Spleen (tissue), 11 donors: ENCODE results near the gene MAN1B1. TPM values are rescaled to one million over a fixed set of nuclear protein-coding genes. Genes with fewer than 3 reads are reported as not detected.
"Not testable (repeated sequence)": the region's sequence is repeated elsewhere in the genome, so short reads cannot be mapped to it uniquely, and the experiment has no call there.

ENCODE experiments used
- DNase-seq: peaks from one replicate; pipeline ENCODE4 v3.0.0-alpha.2; 2020
- H3K27ac ChIP-seq, 8 donors: fragments of 200-600 bp; sonication (generic) in 7 of 8; 1 replicate in 4 of 8; 2 replicates in 4 of 8; pipeline versions ENCODE4 v1.5.0 to v1.8.0; 2016 to 2021; ENCODE audit warnings: inconsistent platforms in 4 of 8, mild to moderate bottlenecking in 4 of 8, moderate library complexity in 1 of 8
- H3K27me3 ChIP-seq, 7 donors: fragments of 200-600 bp; sonication (generic) in 6 of 7; replicated peaks in 1 of 7; 1 replicate in 4 of 7; 2 replicates in 3 of 7; pipeline versions ENCODE4 v1.5.0 to v1.8.0; 2016 to 2021; ENCODE audit warnings: inconsistent platforms in 3 of 7, mild to moderate bottlenecking in 1 of 7
- H3K36me3 ChIP-seq, 6 donors: fragments of 200-600 bp; sonication (generic) in 5 of 6; 1 replicate in 4 of 6; 2 replicates in 2 of 6; pipeline versions ENCODE4 v1.5.0 to v1.8.0; 2016 to 2021; ENCODE audit warnings: inconsistent platforms in 2 of 6
- H3K4me1 ChIP-seq, 6 donors: fragments of 200-600 bp; sonication (generic) in 5 of 6; 1 replicate in 3 of 6; 2 replicates in 3 of 6; pipeline versions ENCODE4 v1.5.0 to v1.8.0; 2016 to 2021; ENCODE audit warnings: inconsistent platforms in 3 of 6
- H3K4me3 ChIP-seq, 8 donors: fragments of 200-600 bp; sonication (generic) in 7 of 8; 1 replicate in 4 of 8; 2 replicates in 4 of 8; pipeline versions ENCODE4 v1.5.0 to v1.8.0; 2016 to 2021; ENCODE audit warnings: inconsistent platforms in 4 of 8, mild to moderate bottlenecking in 4 of 8, moderate library complexity in 2 of 8
- H3K9me3 ChIP-seq, 8 donors: fragments of 200-600 bp; sonication (generic) in 7 of 8; 1 replicate in 4 of 8; 2 replicates in 4 of 8; pipeline versions ENCODE4 v1.5.0 to v1.8.0; 2016 to 2021; ENCODE audit warnings: inconsistent platforms in 4 of 8
- POLR2A ChIP-seq, 3 donors: fragments of 450-650 bp; IDR thresholded peaks; one replicate each; pipeline ENCODE4 v1.5.1; 2017; ENCODE audit warnings: antibody characterized with exemption in 3 of 3, mild to moderate bottlenecking in 1 of 3
- POLR2AphosphoS5 ChIP-seq, 3 donors: sonication (generic); formaldehyde crosslinking; IDR thresholded peaks; one replicate each; pipeline ENCODE4 v1.5.1; 2017; ENCODE audit warnings: antibody characterized with exemption in 3 of 3
- WGBS, 5 donors: extraction: QIAGEN DNeasy Blood & Tissue Kit in 3 of 5; methylation state at CpG; one replicate each; pipeline versions ENCODE4 v1.1.5 to v1.1.7; 2013 to 2018; 5-methylcytosine and 5-hydroxymethylcytosine counted together
- intact Hi-C: fragments of 100-400 bp; cut with DNase I; formaldehyde crosslinking; loops from one replicate; pipeline ENCODE4 v1.15.0; 2023; ENCODE audit warnings: low total_unique reads
- polyA plus RNA-seq, 3 donors: library from polyadenylated mRNA; stranded (reverse); fragments of 200-250 nt; gene quantifications; one replicate each; pipeline ENCODE4 v1.2.1, GENCODE V29; 2013
- total RNA-seq, 7 donors: library from RNA; depleted of rRNA in 3 of 7; stranded (reverse); fragments of >200 nt in 3 of 7; fragmentation: NEBNext Ultra II Directional in 4 of 7; extraction: Animal tissue kit (Norgen Biotek cat#: 25700) in 4 of 7; gene quantifications; one replicate each; pipeline versions ENCODE4 v1.1.0 to v1.2.1, GENCODE V29; 2016 to 2021
- TF ChIP-seq, protein P1 (sequence below), 11 experiments: fragments of 200-600 bp in 7 of 11; fragments of 450-650 bp in 4 of 11; sonication (generic) in 4 of 11; IDR thresholded peaks in 8 of 11; conservative IDR thresholded peaks in 3 of 11; 1 replicate in 7 of 11; 2 replicates in 4 of 11; pipeline versions ENCODE4 v1.4.0 to v1.8.0; 2016 to 2021; ENCODE audit warnings: antibody characterized with exemption in 11 of 11, inconsistent platforms in 4 of 11, mild to moderate bottlenecking in 1 of 11
- donor health status: healthy with polysubstance abuse.
- donor health status: DM: no; HTN: no; CAD: no; lungs with moderate emphysema.
- donor health status: DM: no; HTN: no; CAD: no.
- donor health status: Bipolar disorder and iron deficiency.
- donor health status: healthy.
- donor health status: DM: no; HTN: no; CAD: no.
- donor health status: DM: yes; HTN: yes; CAD: no.

Gene MAN1B1
- total and polyA plus RNA-seq, 10 donors, result 43.2 to 112 (median 52.8) TPM

DNA sequence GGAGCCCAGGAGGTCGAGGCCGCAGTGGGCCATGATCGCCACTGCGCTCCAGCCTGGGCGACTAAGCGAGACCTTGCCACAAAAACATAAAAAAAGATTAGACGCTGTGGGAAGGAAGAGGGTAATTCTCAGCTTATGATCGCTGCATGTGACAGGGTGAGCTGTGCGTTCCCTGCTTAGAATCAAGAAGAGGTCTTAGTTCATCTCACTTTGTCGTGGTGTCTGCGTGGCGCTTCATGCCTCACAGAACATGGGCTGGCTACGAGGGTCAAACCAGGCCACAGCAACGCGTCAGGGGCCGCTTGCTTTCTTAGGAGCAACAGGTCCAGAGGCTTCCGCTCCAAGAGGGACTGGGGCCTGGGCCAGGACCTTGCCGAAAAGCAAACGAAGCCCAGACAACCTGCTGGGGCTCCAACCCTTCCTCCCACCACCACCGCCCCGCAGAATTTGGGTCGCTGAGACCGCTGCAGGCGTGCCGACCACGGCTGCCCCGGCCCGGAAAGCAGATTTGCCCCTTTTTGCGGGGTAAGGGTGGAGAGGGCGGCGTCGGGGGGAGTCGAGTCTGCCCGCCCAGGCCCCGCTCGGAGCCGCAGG, 42.2 kb downstream of the MAN1B1 start:
- intact Hi-C loops, result no loop called here
- H3K27me3 ChIP-seq, result peaks cover 0 to 40% (median 10%) of the 10 kb centered on the region in 7 donors
- peaks cover 0 to 7% (median 0%) of the 10 kb centered on the region in 8 donors for H3K9me3 ChIP-seq
- H3K4me3 ChIP-seq, result peak overlapping the region; percentile 73 to 89 (median 83)
- TF ChIP-seq POLR2A (IDR thresholded peaks at IDR 0.05), result no peak
- peak overlapping the region; percentile 53 to 85 (median 78) for H3K27ac ChIP-seq
- H3K36me3 ChIP-seq, result no peaks in the 10 kb centered on the region
- DNase-seq, result no peak
- peaks cover 28 to 51% (median 41%) of the 10 kb centered on the region in 6 donors for H3K4me1 ChIP-seq
- WGBS, 5 donors, result 16 to 37% (median 21%) methylated on average over 15 to 37 of the region's 37 CpGs

DNA sequence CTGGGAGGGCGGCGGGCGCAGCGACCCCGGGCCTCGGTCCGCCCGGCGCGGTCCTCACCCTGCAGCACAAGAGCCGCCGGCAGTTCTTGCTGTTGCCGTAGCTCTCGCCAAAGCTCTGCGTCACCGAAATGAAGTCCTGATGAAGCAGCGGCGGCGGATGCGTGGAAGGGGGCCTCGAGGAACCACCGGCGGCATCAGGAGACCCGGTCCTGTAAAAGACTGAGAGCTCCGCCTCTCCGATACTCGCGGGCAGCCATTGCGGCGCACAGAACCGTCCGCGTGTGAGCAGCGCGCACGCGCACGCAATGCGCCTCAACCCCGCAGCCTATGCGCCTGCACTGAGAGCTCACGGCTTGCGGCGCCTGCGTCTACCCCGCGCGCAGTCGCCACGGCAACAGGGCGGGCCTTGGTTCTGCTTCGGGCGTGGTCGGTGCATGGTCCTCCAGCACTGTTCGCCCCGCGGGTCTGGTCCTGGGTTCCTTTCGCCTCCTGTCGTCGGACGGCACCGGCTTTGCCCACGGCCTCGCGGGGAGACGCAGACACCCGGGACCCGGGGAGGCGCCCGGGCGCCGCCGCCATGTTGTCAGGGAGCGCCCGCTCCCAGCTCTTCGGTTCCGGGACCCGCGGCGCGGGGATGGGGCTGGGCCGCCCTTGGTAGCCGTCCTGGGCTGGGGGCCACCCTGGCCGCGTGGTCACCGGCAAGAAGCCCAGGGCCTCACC, 42.8 kb downstream of the MAN1B1 start:
- TF ChIP-seq POLR2AphosphoS5 (IDR thresholded peaks at IDR 0.05) (peak; percentile 86 to 91 (median 90)), POLR2A (IDR thresholded peaks at IDR 0.05) (no peak)
- TF ChIP-seq, protein P1, sequence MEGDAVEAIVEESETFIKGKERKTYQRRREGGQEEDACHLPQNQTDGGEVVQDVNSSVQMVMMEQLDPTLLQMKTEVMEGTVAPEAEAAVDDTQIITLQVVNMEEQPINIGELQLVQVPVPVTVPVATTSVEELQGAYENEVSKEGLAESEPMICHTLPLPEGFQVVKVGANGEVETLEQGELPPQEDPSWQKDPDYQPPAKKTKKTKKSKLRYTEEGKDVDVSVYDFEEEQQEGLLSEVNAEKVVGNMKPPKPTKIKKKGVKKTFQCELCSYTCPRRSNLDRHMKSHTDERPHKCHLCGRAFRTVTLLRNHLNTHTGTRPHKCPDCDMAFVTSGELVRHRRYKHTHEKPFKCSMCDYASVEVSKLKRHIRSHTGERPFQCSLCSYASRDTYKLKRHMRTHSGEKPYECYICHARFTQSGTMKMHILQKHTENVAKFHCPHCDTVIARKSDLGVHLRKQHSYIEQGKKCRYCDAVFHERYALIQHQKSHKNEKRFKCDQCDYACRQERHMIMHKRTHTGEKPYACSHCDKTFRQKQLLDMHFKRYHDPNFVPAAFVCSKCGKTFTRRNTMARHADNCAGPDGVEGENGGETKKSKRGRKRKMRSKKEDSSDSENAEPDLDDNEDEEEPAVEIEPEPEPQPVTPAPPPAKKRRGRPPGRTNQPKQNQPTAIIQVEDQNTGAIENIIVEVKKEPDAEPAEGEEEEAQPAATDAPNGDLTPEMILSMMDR (IDR thresholded peaks at IDR 0.05 in 8 of 11, conservative IDR thresholded peaks at IDR 0.05 in 3 of 11), result peak in 3 of 11 experiments; percentile 16 to 29 (median 16)
- intact Hi-C loops, result no loop called here
- WGBS, 5 donors, result 0 to 1% (median 1%) methylated on average over 22 to 86 of the region's 86 CpGs
- peak; percentile 97 for DNase-seq
- Histone ChIP-seq H3K4me1 (peaks cover 28 to 51% (median 41%) of the 10 kb centered on the region in 6 donors), H3K36me3 (no peaks in the 10 kb centered on the region), H3K27me3 (peaks cover 0 to 46% (median 10%) of the 10 kb centered on the region in 7 donors), H3K27ac (peak overlapping the region; percentile 53 to 85 (median 78)), H3K4me3 (peak overlapping the region; percentile 73 to 89 (median 83)), H3K9me3 (peaks cover 0 to 7% (median 0%) of the 10 kb centered on the region in 8 donors)

DNA sequence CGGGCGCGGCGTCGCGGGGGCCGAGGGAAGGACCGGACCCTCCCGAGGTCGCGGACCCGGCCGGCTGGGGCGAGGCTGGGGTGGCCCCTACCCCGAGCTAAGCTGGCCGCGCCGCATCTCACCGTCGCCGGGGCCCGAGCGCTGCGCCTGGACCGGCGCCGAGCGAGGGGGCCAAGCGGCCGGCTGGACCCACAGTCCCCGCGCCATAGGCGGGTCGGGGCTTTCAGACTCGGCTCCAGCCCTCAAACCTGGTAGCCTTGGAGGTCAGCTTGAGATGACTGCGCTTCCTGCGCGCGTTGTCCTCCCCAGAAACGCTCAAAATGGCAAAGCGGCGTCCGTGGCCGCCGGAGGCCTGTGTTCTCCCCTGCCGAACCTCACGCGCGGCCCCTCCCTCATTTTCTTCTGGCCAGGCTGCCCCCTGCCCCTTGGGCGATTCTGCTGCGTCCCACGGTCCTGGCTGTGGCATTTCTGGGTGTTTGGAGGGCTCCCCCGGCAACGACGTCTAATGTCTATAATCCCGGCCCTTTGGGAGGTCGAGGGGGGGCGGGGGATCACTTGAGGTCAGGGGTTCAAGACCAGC, 43.5 kb downstream of the MAN1B1 start:
- Histone ChIP-seq H3K27me3 (peaks cover 0 to 53% (median 10%) of the 10 kb centered on the region in 7 donors), H3K4me3 (peak overlapping the region; percentile 73 to 89 (median 83)), H3K36me3 (no peaks in the 10 kb centered on the region), H3K27ac (peak overlapping the region in 7 of 8 donors; percentile 70 to 85 (median 80)), H3K9me3 (peaks cover 0 to 7% (median 0%) of the 10 kb centered on the region in 8 donors), H3K4me1 (peaks cover 28 to 51% (median 41%) of the 10 kb centered on the region in 6 donors)
- 6 to 16% (median 8%) methylated on average over 35 to 58 of the region's 58 CpGs for WGBS, 5 donors
- intact Hi-C loops, result no loop called here
- DNase-seq, result no peak
- TF ChIP-seq, protein P1 (IDR thresholded peaks at IDR 0.05 in 8 of 11, conservative IDR thresholded peaks at IDR 0.05 in 3 of 11), result no peak
- TF ChIP-seq POLR2A (IDR thresholded peaks at IDR 0.05), result no peak
- TF ChIP-seq POLR2AphosphoS5 (IDR thresholded peaks at IDR 0.05), result no peak

DNA sequence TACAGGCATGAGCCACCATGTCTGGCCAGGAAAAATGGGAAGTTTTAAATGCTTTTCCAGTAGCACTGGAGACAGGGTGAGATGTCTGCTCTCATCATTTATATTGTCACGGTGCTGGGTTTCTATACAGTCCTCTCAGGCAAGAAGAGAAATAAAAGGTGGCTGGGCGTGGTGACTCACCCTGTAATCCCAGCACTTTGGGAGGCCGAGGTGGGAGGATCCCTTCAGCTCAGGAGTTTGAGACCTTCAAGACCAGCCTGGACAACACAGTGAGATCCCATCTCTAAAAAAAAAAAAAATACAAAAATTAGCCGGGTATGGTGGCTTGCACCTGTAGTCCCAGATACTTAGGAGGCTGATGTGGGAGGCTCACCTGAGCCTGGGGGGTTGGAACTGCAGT, 47.4 kb downstream of the MAN1B1 start:
- TF ChIP-seq, protein P1 (IDR thresholded peaks at IDR 0.05 in 8 of 11, conservative IDR thresholded peaks at IDR 0.05 in 3 of 11), result no peak
- TF ChIP-seq POLR2AphosphoS5 (IDR thresholded peaks at IDR 0.05), result no peak
- TF ChIP-seq POLR2A (IDR thresholded peaks at IDR 0.05), result no peak
- no peaks in the 10 kb centered on the region for H3K36me3 ChIP-seq
- DNase-seq, result no peak
- WGBS, 5 donors, result 71 to 88% (median 79%) methylated on average over 4 of the region's 4 CpGs
- H3K27me3 ChIP-seq, result peaks cover 6 to 92% (median 42%) of the 10 kb centered on the region in 7 donors
- no peak overlapping the region for H3K27ac ChIP-seq
- intact Hi-C loops, result no loop called here
- peaks cover 5 to 39% (median 21%) of the 10 kb centered on the region in 6 donors for H3K4me1 ChIP-seq
- no peak overlapping the region for H3K4me3 ChIP-seq
- peaks cover 0 to 7% (median 0%) of the 10 kb centered on the region in 8 donors for H3K9me3 ChIP-seq

DNA sequence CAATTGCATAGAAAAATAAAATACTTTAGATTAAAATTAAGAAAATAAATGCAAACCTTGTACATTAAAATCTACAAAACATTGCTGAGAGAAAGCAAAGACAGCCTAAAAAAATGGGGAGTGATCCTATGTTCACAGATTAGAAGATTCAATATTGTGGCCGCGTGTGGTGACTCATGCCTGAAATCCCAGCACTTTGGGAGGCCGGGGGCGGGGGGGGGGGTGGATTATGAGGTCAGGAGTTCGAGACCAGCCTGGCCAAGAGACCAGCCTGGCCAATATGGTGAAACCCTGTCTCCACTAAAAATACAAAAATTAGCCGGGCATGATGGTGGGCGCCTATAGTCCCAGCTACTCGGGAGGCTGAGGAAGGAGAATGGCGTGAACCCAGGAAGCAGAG, 48.4 kb downstream of the MAN1B1 start:
- intact Hi-C loops, H3K27ac ChIP-seq, DNase-seq, H3K4me3 ChIP-seq, H3K36me3 ChIP-seq, H3K9me3 ChIP-seq: not testable (repeated sequence)
- H3K27me3 ChIP-seq, result peaks cover 6 to 98% (median 52%) of the 10 kb centered on the region in 7 donors
- 83 to 88% (median 84%) methylated on average over 9 of the region's 9 CpGs for WGBS, 5 donors
- H3K4me1 ChIP-seq, result peaks cover 4 to 34% (median 16%) of the 10 kb centered on the region in 6 donors
